HepG2 (cell line): ENCODE data around the gene STK32B. TPM values are rescaled to one million over a fixed set of nuclear protein-coding genes. Genes with fewer than 3 reads are reported as not detected.

Source experiments
- ATAC-seq: fragments of 200-7000 bp; cut with Tn5 transposase; 3 replicates; pipeline ENCODE4 v1.9.1; 2020; ENCODE audit warnings: mild to moderate bottlenecking, moderate library complexity
- BruUV-seq: library from RNA; stranded (reverse); fragments of 400-500 nt; replicated peaks from 2 replicates; lab custom pipeline; 2021; lab: Mats Ljungman, UMichigan
- CTCF ChIA-PET: fragments of 300-600 bp; formaldehyde crosslinking; extraction: SDS; loops from one replicate; lab custom pipeline; 2021; ENCODE audit warnings: low total read pairs, inconsistent platforms, low intra/inter-chr PET ratio; lab: Yijun Ruan, JAX
- POLR2A ChIA-PET: fragments of 350-600 bp; sonication (Branson Sonifier 250); formaldehyde crosslinking; loops from one replicate; lab custom pipeline; 2020; ENCODE audit warnings: antibody characterized with exemption, inconsistent platforms; lab: Yijun Ruan, JAX
- DNase-seq: peaks from one replicate; pipeline ENCODE4 v3.0.0-alpha.2; 2015; ENCODE audit warnings: low spot score
- FAIRE-seq: peaks from 3 replicates; lab custom pipeline; 2011; peaks lifted over from hg19 to GRCh38; lab: Jason Lieb, UNC
- H2AFZ ChIP-seq: one replicate; pipeline ENCODE4 v1.6.1; 2011; ENCODE audit warnings: low read length, inconsistent platforms
- H3K27ac ChIP-seq: fragments of 300-600 bp; 3 replicates; pipeline ENCODE4 v1.8.0; 2011; ENCODE audit warnings: mixed run types, mild to moderate bottlenecking, mixed read lengths, low read length, inconsistent platforms; ENCODE audit not compliant: insufficient read depth; ENCODE audit errors: extremely low read length
- H3K27me3 ChIP-seq, 2 experiments: fragments of 200-600 bp in 1 of 2; 2 replicates in 1 of 2; 3 replicates in 1 of 2; pipeline versions ENCODE4 v1.6.0 to v1.8.0; 2011; ENCODE audit warnings: low read length in 2 of 2, mild to moderate bottlenecking in 2 of 2, moderate library complexity in 2 of 2, inconsistent platforms in 1 of 2; ENCODE audit not compliant: insufficient read depth in 2 of 2, control insufficient read depth in 1 of 2
- H3K36me3 ChIP-seq, 2 experiments: fragments of 200-600 bp in 1 of 2; replicated peaks in 1 of 2; 2 replicates in 1 of 2; 3 replicates in 1 of 2; pipeline versions ENCODE4 v1.5.1 to v1.8.0; 2011; ENCODE audit warnings: low read length in 2 of 2, inconsistent platforms in 1 of 2; ENCODE audit not compliant: insufficient read depth in 2 of 2, control insufficient read depth in 1 of 2
- H3K4me1 ChIP-seq: 2 replicates; pipeline ENCODE4 v1.5.1; 2012; ENCODE audit warnings: low read length, inconsistent platforms; ENCODE audit not compliant: insufficient read depth
- H3K4me2 ChIP-seq: 2 replicates; pipeline ENCODE4 v1.6.0; 2011; ENCODE audit warnings: low read depth, low read length, inconsistent platforms
- H3K4me3 ChIP-seq, 3 experiments: fragments of 200-600 bp in 1 of 3; sonication (generic), shearing (Covaris generic) in 1 of 3; replicated peaks in 1 of 3; 2 replicates each; pipeline ENCODE4 v1.5.1; 2011 to 2016; ENCODE audit warnings: low read length in 3 of 3, inconsistent platforms in 2 of 3, low read depth in 2 of 3, mild to moderate bottlenecking in 2 of 3, control low read depth in 1 of 3, mixed read lengths in 1 of 3; ENCODE audit not compliant: insufficient read depth in 1 of 3
- H3K79me2 ChIP-seq: one replicate; pipeline ENCODE4 v1.6.1; 2011; ENCODE audit warnings: low read length, inconsistent platforms; ENCODE audit not compliant: insufficient read depth
- H3K9ac ChIP-seq: 2 replicates; pipeline ENCODE4 v1.6.0; 2011; ENCODE audit warnings: mild to moderate bottlenecking, low read depth, low read length, inconsistent platforms; ENCODE audit not compliant: insufficient read depth
- H3K9me3 ChIP-seq: 2 replicates; pipeline ENCODE4 v1.5.1; 2012; ENCODE audit warnings: mild to moderate bottlenecking, low read length
- H4K20me1 ChIP-seq: 2 replicates; pipeline ENCODE4 v1.6.0; 2011; ENCODE audit warnings: inconsistent platforms, mild to moderate bottlenecking, low read length, moderate library complexity; ENCODE audit not compliant: insufficient read depth
- CBX2 ChIP-seq, 2 experiments: fragments of 200-600 bp in 1 of 2; sonication (generic); formaldehyde crosslinking in 1 of 2; IDR thresholded peaks; 2 replicates each; pipeline versions ENCODE4 v1.7.0 to v1.8.1; 2018 to 2022; ENCODE audit warnings: low read depth in 2 of 2, low read length in 1 of 2, mild to moderate bottlenecking in 1 of 2, missing genetic modification reagents in 1 of 2
- CSRNP2 ChIP-seq: sonication (generic); formaldehyde crosslinking; conservative IDR thresholded peaks from 2 replicates; pipeline ENCODE4 v1.8.0; 2022; ENCODE audit warnings: low read depth, missing genetic modification reagents
- DMTF1 ChIP-seq: sonication (generic); formaldehyde crosslinking; IDR thresholded peaks from 2 replicates; pipeline ENCODE4 v1.4.0; 2020; ENCODE audit warnings: mild to moderate bottlenecking, missing genetic modification reagents
- IRF2 ChIP-seq: IDR thresholded peaks from 2 replicates; pipeline ENCODE4 v1.6.1; 2018; ENCODE audit warnings: missing genetic modification reagents, missing compliant biosample characterization
- PHF5A ChIP-seq: IDR thresholded peaks from one replicate; pipeline ENCODE4 v1.6.1; 2018; ENCODE audit warnings: low read depth, missing genetic modification reagents; ENCODE audit not compliant: unreplicated experiment
- RARA ChIP-seq: IDR thresholded peaks from 2 replicates; pipeline ENCODE4 v1.6.1; 2016; ENCODE audit warnings: missing genetic modification reagents, missing compliant biosample characterization
- SNAPC4 ChIP-seq: sonication (generic); formaldehyde crosslinking; IDR thresholded peaks from 2 replicates; pipeline ENCODE4 v1.4.0; 2020; ENCODE audit warnings: mild to moderate bottlenecking, missing genetic modification reagents
- SNAPC5 ChIP-seq: sonication (generic); formaldehyde crosslinking; IDR thresholded peaks from 2 replicates; pipeline ENCODE4 v1.8.1; 2023; ENCODE audit warnings: mild to moderate bottlenecking, missing genetic modification reagents, borderline replicate concordance
- USF2 ChIP-seq, 2 experiments: sonication (generic) in 1 of 2; formaldehyde crosslinking in 1 of 2; IDR thresholded peaks; 2 replicates each; pipeline versions ENCODE4 v1.5.1 to v1.6.1; 2011 to 2020; ENCODE audit warnings: borderline replicate concordance in 1 of 2, low read depth in 1 of 2, low read length in 1 of 2, mild to moderate bottlenecking in 1 of 2, missing genetic modification reagents in 1 of 2, moderate library complexity in 1 of 2
- ZNF251 ChIP-seq: sonication (generic); formaldehyde crosslinking; IDR thresholded peaks from 2 replicates; pipeline ENCODE4 v1.9.0; 2021; ENCODE audit warnings: mild to moderate bottlenecking, missing genetic modification reagents
- ZNF282 ChIP-seq: fragments of 450-650 bp; IDR thresholded peaks from 2 replicates; pipeline ENCODE4 v1.6.1; 2018; ENCODE audit not compliant: partially characterized antibody
- ZNF792 ChIP-seq: IDR thresholded peaks from 2 replicates; pipeline ENCODE4 v1.6.1; 2016
- WGBS: methylation state at CpG from one replicate; pipeline ENCODE4 v1.1.6; 2017; ENCODE audit warnings: low lambda C conversion rate; 5-methylcytosine and 5-hydroxymethylcytosine counted together
- in situ Hi-C: cut with HindIII; loops from 2 replicates; pipeline ENCODE4 v1.10.0; 2017; ENCODE audit warnings: low pct_unique_long_range_greater_than_20kb; ENCODE audit not compliant: extremely low pct_ligation_motif_present
- intact Hi-C: fragments of 100-400 bp; cut with micrococcal nuclease; formaldehyde crosslinking; loops from one replicate; pipeline ENCODE4 v1.10.0; 2022; ENCODE audit not compliant: unreplicated experiment
- polyA plus RNA-seq, 8 experiments: library from polyadenylated mRNA; depleted of rRNA in 3 of 8; stranded (reverse) in 7 of 8; unstranded in 1 of 8; fragments of >200 nt; fragmentation: Illumina TruSeq in 4 of 8; extraction: Trizol in 4 of 8; gene quantifications; 2 replicates each; pipeline versions ENCODE4 v1.2.1 to v1.2.3, GENCODE V29; 2011 to 2016; ENCODE audit warnings: low read depth in 4 of 8, missing spikeins in 1 of 8, mixed read lengths in 1 of 8; ENCODE audit not compliant: insufficient read depth in 1 of 8
- total RNA-seq, 5 experiments: library from RNA; depleted of rRNA; stranded (reverse); fragments of >200 nt; fragmentation: Illumina TruSeq; extraction: Trizol; gene quantifications; 2 replicates each; pipeline ENCODE4 v1.2.3, GENCODE V29; 2016; ENCODE audit warnings: low read depth in 1 of 5

The STK32B gene
- total and polyA plus RNA-seq, 2 of the 13 experiments (the other 11 are each of a cell fraction or from before 2014, with no cell fraction given), result not detected

- Histone ChIP-seq H2AFZ (no peak overlapping the region), H3K9me3 (no peaks in the 10 kb centered on the region), H3K27ac (no peak overlapping the region), H3K4me2 (no peak overlapping the region), H4K20me1 (no peaks in the 10 kb centered on the region), H3K79me2 (no peaks in the 10 kb centered on the region), H3K27me3 (peaks cover 0 to 29% of the 10 kb centered on the region in 2 experiments; a peak in 2 of 5 replicates), H3K4me3 (no peak overlapping the region), H3K4me1 (no peaks in the 10 kb centered on the region), H3K9ac (no peak overlapping the region), H3K36me3 (no peaks in the 10 kb centered on the region)
- POLR2A ChIA-PET, result no interaction called here
- DNase-seq (no peak), FAIRE-seq (no peak), ATAC-seq (no peak)
- in situ Hi-C loops, result loop anchor here (10.0 kb wide), 1 partner anchor 429 kb away; no protein-coding TSS in a partner anchor
- CTCF ChIA-PET, result no interaction called here
- WGBS, result 0% methylated on average over 1 of the region's 8 CpGs
- intact Hi-C loops, result no loop called here
- no TSS peak for BruUV-seq
- no peak for TF ChIP-seq ZNF251
- TF ChIP-seq PHF5A (CRISPR knock-in tag), result no peak
- no peak for TF ChIP-seq ZNF792
- no peak for TF ChIP-seq ZNF282
- no peak for TF ChIP-seq CBX2 (IDR thresholded peaks at IDR 0.05; ENCODE audit: low read depth, low read length)
- TF ChIP-seq CBX2 (CRISPR knock-in tag; IDR thresholded peaks at IDR 0.05; ENCODE audit: low read depth), result no peak
- TF ChIP-seq IRF2 (CRISPR knock-in tag), result no peak
- TF ChIP-seq SNAPC4, result no peak
- no peak for TF ChIP-seq USF2 (IDR thresholded peaks at IDR 0.05; ENCODE audit: low read depth, low read length)
- no peak for TF ChIP-seq USF2 (CRISPR knock-in tag; IDR thresholded peaks at IDR 0.05; ENCODE audit: borderline replicate concordance)
- TF ChIP-seq RARA, result no peak
- TF ChIP-seq DMTF1 (CRISPR knock-in tag), result no peak
- TF ChIP-seq SNAPC5, result no peak
- no peak for TF ChIP-seq CSRNP2 (CRISPR knock-in tag)
These were observed 344.5 kb downstream of the STK32B start for GRCh38 chr4:5395781-5396180.
